SK-N-DZ (cell line): Measurements from ENCODE around the gene EIF4E2.
"Not testable (repeated sequence)": the region's sequence is repeated elsewhere in the genome, so short reads cannot be mapped to it uniquely, and the experiment has no call there.

Experiments used
- DNase-seq: peaks from one replicate; pipeline ENCODE4 v3.0.0-alpha.2; 2015; ENCODE audit warnings: low spot score

Gene EIF4E2

GRCh38 chr2:232563580-232563979, 13.1 kb downstream of the EIF4E2 start:
- no peak for DNase-seq

GRCh38 chr2:232567721-232568120, 17.2 kb downstream of the EIF4E2 start:
- no peak for DNase-seq

GRCh38 chr2:232568161-232568560, 17.7 kb downstream of the EIF4E2 start:
- DNase-seq: no peak

GRCh38 chr2:232569541-232569940, 19.1 kb downstream of the EIF4E2 start:
- DNase-seq: no peak

- not testable (repeated sequence) for DNase-seq
Measured at GRCh38 chr2:232570481-232570880, 20.0 kb downstream of the EIF4E2 start.

GRCh38 chr2:232571026-232571474, 20.6 kb downstream of the EIF4E2 start:
- DNase-seq: no peak

GRCh38 chr2:232573042-232573441, 22.6 kb downstream of the EIF4E2 start:
- DNase-seq: no peak

GRCh38 chr2:232573771-232574435, 23.4 kb downstream of the EIF4E2 start:
- DNase-seq: no peak

GRCh38 chr2:232574674-232575403, 24.4 kb downstream of the EIF4E2 start:
- DNase-seq: no peak

GRCh38 chr2:232575404-232575746, 24.9 kb downstream of the EIF4E2 start:
- no peak for DNase-seq

GRCh38 chr2:232576995-232577394, 26.5 kb downstream of the EIF4E2 start:
- no peak for DNase-seq

GRCh38 chr2:232577841-232578240, 27.4 kb downstream of the EIF4E2 start:
- DNase-seq: no peak

GRCh38 chr2:232578626-232579025, 28.1 kb downstream of the EIF4E2 start:
- no peak for DNase-seq

GRCh38 chr2:232580648-232580981, 30.1 kb downstream of the EIF4E2 start:
- DNase-seq: no peak

- DNase-seq: no peak
Measured at GRCh38 chr2:232581725-232582124, 31.2 kb downstream of the EIF4E2 start.

GRCh38 chr2:232584238-232584637, 33.7 kb downstream of the EIF4E2 start:
- DNase-seq: no peak

GRCh38 chr2:232586943-232587505, 36.5 kb downstream of the EIF4E2 start:
- DNase-seq: no peak

GRCh38 chr2:232587512-232587911, 37.0 kb downstream of the EIF4E2 start:
- DNase-seq: no peak

- no peak for DNase-seq
Measured at GRCh38 chr2:232588031-232588430, 37.5 kb downstream of the EIF4E2 start.

GRCh38 chr2:232588680-232589585, 38.4 kb downstream of the EIF4E2 start:
- no peak for DNase-seq

GRCh38 chr2:232592772-232593395, 42.4 kb downstream of the EIF4E2 start:
- DNase-seq: no peak

- DNase-seq: no peak
Measured at GRCh38 chr2:232593982-232594381, 43.5 kb downstream of the EIF4E2 start.
